Measurements from ENCODE around the gene EVI5L. TPM values are rescaled to one million over a fixed set of nuclear protein-coding genes. Genes with fewer than 3 reads are reported as not detected.

The EVI5L gene
- total RNA-seq, 1 experiment from 2014 or later, result 12.2 TPM

DNA sequence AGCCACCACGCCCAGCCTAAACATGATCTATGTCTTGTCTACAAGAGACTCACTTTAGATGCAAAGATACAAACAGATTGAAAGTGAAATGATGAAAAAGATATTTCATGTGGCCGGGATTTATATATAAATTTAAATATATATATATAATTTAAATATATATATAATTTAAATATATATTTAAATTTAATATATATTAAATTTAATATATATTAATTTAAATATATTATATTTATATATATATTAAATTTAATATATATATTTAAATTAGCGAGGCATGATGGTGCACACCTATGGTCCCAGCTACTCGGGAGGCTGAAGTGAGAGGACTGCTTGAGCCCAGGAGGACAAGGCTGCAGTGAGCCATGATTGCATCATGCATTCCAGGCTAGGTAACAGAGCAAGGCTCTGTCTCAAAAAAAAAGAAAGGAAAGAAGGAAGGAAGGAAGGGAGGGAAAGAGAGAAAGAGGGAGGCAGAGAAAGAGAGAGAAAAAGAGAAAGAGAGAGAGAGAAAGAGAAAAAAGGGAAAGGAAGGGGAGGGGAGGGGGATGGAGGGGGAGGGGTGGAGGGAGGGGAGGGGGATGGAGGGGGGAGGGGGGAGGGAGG lies 7.0 kb upstream of the EVI5L start:
- Mint-ChIP-seq H3K9me3 (ENCODE audit: low read depth, unreplicated experiment) (no peaks in the 10 kb centered on the region), H3K4me3 (ENCODE audit: low read depth, unreplicated experiment) (peak overlapping the region; percentile 8), H3K27ac (ENCODE audit: unreplicated experiment) (peak overlapping the region; percentile 77), H3K36me3 (ENCODE audit: insufficient read depth, unreplicated experiment) (peaks cover 6% of the 10 kb centered on the region), H3K27me3 (ENCODE audit: unreplicated experiment) (peaks cover 19% of the 10 kb centered on the region), H3K4me1 (ENCODE audit: low read depth, unreplicated experiment) (peaks cover 13% of the 10 kb centered on the region)
- TF ChIP-seq, protein P1, sequence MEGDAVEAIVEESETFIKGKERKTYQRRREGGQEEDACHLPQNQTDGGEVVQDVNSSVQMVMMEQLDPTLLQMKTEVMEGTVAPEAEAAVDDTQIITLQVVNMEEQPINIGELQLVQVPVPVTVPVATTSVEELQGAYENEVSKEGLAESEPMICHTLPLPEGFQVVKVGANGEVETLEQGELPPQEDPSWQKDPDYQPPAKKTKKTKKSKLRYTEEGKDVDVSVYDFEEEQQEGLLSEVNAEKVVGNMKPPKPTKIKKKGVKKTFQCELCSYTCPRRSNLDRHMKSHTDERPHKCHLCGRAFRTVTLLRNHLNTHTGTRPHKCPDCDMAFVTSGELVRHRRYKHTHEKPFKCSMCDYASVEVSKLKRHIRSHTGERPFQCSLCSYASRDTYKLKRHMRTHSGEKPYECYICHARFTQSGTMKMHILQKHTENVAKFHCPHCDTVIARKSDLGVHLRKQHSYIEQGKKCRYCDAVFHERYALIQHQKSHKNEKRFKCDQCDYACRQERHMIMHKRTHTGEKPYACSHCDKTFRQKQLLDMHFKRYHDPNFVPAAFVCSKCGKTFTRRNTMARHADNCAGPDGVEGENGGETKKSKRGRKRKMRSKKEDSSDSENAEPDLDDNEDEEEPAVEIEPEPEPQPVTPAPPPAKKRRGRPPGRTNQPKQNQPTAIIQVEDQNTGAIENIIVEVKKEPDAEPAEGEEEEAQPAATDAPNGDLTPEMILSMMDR (IDR thresholded peaks at IDR 0.05; ENCODE audit: unreplicated experiment), result no peak
- no peak for DNase-seq
- intact Hi-C loops (cut with micrococcal nuclease; ENCODE audit: unreplicated experiment), result no loop called here
- CTCF ChIA-PET, result interaction anchor here (0.6 kb wide), 1 partner anchor 9 kb away, joined by 3 read pairs; no protein-coding TSS in a partner anchor
- no TSS peak for BruUV-seq (replicated peaks)

DNA sequence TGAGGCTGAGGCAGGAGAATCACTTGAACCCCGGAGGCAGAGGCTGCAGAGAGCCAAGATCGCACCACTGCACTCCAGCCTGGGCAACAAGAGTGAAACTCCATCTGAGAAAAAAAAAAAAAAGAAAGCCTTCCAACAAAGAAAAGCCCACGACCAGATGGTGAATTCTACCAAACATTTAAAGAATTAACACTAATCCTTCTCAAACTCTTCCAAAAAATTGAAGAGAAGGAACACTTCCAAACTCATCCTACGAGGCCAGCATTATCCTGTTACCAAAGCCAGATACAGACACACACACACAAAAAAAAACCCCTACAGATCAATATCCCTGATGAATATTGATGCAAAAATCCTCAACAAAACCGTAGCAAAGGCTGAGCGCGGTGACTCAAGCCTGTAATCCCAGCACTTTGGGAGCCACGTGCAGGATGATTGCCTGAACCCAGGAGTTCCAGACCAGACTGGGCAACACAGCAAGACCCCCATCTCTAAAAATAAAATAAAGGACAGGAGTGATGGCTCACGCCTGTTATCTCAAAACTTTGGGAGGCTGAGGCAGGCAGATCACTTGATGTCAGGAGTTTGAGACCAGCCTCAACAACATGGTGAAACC lies 6.2 kb upstream of the EVI5L start:
- Mint-ChIP-seq H3K4me3 (ENCODE audit: low read depth, unreplicated experiment) (no peak overlapping the region), H3K4me1 (ENCODE audit: low read depth, unreplicated experiment) (peaks cover 13% of the 10 kb centered on the region), H3K36me3 (ENCODE audit: insufficient read depth, unreplicated experiment) (peaks cover 6% of the 10 kb centered on the region), H3K27ac (ENCODE audit: unreplicated experiment) (no peak overlapping the region), H3K9me3 (ENCODE audit: low read depth, unreplicated experiment) (no peaks in the 10 kb centered on the region), H3K27me3 (ENCODE audit: unreplicated experiment) (peaks cover 19% of the 10 kb centered on the region)
- BruUV-seq (replicated peaks), result no TSS peak
- DNase-seq, result no peak
- TF ChIP-seq, protein P1 (IDR thresholded peaks at IDR 0.05; ENCODE audit: unreplicated experiment), result no peak
- intact Hi-C loops (cut with micrococcal nuclease; ENCODE audit: unreplicated experiment), result no loop called here
- CTCF ChIA-PET, result no interaction called here

DNA sequence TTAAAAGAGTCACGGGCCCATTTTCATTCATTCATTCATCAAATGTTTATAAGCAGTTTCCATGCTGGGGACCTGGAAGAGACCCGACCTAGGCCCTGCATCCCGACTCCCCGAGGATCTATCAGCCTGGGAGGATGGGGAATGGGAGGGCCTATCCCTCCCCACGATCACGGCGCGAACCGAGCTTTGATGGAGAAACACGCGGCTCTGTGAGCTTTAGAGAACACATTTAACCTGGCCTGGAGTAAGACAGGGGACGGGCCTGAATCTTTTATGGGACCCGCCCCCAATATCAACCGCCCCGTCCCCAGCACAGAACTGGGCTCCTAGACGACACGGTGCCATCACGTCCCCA lies 875 bp upstream of the EVI5L start:
- TF ChIP-seq, protein P1 (IDR thresholded peaks at IDR 0.05; ENCODE audit: unreplicated experiment), result no peak
- Mint-ChIP-seq H3K27me3 (ENCODE audit: unreplicated experiment) (no peaks in the 10 kb centered on the region), H3K27ac (ENCODE audit: unreplicated experiment) (peak overlapping the region; percentile 72), H3K4me1 (ENCODE audit: low read depth, unreplicated experiment) (peaks cover 28% of the 10 kb centered on the region), H3K4me3 (ENCODE audit: low read depth, unreplicated experiment) (peak overlapping the region; percentile 61), H3K9me3 (ENCODE audit: low read depth, unreplicated experiment) (no peaks in the 10 kb centered on the region), H3K36me3 (ENCODE audit: insufficient read depth, unreplicated experiment) (peaks cover 26% of the 10 kb centered on the region)
- intact Hi-C loops (cut with micrococcal nuclease; ENCODE audit: unreplicated experiment), result no loop called here
- no peak for DNase-seq
- CTCF ChIA-PET, result no interaction called here
- BruUV-seq (replicated peaks), result no TSS peak

DNA sequence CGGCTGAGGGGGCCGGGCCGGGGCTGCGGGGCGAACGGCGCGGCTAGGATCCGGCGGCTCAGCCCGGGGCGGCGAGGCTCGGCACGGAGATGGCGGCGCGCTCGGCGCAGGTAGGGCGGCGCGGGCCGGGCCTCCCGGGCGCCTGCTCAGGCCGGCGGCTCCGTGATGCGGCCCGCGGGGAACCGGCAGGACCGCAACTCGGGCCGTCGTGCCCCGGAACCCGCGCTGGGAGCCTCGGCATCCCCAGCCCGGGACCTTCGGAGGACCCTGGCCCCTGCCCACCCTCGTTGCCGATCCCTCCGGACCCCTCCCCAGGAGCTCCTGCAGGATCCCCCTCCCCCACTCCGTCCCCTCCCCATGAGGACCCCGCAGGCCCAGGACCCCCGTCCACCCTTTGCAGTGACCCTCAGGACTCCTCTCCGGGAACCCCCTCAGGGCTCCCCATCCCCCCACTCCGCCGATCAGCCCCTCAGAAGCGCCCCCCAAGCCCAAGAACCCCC lies 304 bp downstream of the EVI5L start:
- no TSS peak for BruUV-seq (replicated peaks)
- peaks cover 28% of the 10 kb centered on the region for H3K4me1 Mint-ChIP-seq (ENCODE audit: low read depth, unreplicated experiment)
- no peaks in the 10 kb centered on the region for H3K27me3 Mint-ChIP-seq (ENCODE audit: unreplicated experiment)
- H3K4me3 Mint-ChIP-seq (ENCODE audit: low read depth, unreplicated experiment), result peak overlapping the region; percentile 61
- TF ChIP-seq, protein P1 (IDR thresholded peaks at IDR 0.05; ENCODE audit: unreplicated experiment), result no peak
- intact Hi-C loops (cut with micrococcal nuclease; ENCODE audit: unreplicated experiment), result no loop called here
- no peak for DNase-seq
- H3K9me3 Mint-ChIP-seq (ENCODE audit: low read depth, unreplicated experiment), result no peaks in the 10 kb centered on the region
- H3K36me3 Mint-ChIP-seq (ENCODE audit: insufficient read depth, unreplicated experiment), result peaks cover 26% of the 10 kb centered on the region
- CTCF ChIA-PET, result interaction anchor here (0.9 kb wide), 1 partner anchor 31 kb away, joined by 4 read pairs; no protein-coding TSS in a partner anchor
- H3K27ac Mint-ChIP-seq (ENCODE audit: unreplicated experiment), result peak overlapping the region; percentile 72
